ENCODE measurements around the gene POPDC2.
A peak's percentile ranks its signal among the peaks of the same experiment; 100 is the strongest.

The POPDC2 gene

GRCh38 chr3:119660474-119661440 lies at the start of gene POPDC2:
POPDC2 (minus strand) TSS chr3:119660589; CDS start chr3:119660423, 166 bp downstream.
- H3K4me3 ChIP-seq (ENCODE audit: low read depth, low read length), result no peak within 1 kb of the TSS
- no peak for TF ChIP-seq CTCF (IDR thresholded peaks at IDR 0.05; ENCODE audit: low read depth, low read length, missing control alignments)

GRCh38 chr3:119703820-119704531 lies 43.6 kb upstream of the POPDC2 start:
- DNase-seq (ENCODE audit: low read depth), result no peak
- no peak for TF ChIP-seq CTCF (IDR thresholded peaks at IDR 0.05; ENCODE audit: low read depth, low read length, missing control alignments)
- H3K4me3 ChIP-seq (ENCODE audit: low read depth, low read length), result no peak overlapping the region

More at GRCh38 chr3:119660474-119661440, at the start of gene POPDC2:
- no peak for DNase-seq (ENCODE audit: low read depth)

- DNase-seq (ENCODE audit: low read depth), result peak; percentile 62
- H3K4me3 ChIP-seq (ENCODE audit: low read depth, low read length), result peak within 1 kb of the TSS; percentile 52
- TF ChIP-seq CTCF (IDR thresholded peaks at IDR 0.05; ENCODE audit: low read depth, low read length, missing control alignments), result no peak
These were observed 42.4 kb upstream of the POPDC2 start, which contains the start of gene CFAP91 for GRCh38 chr3:119702530-119703527. CFAP91 (plus strand) TSS chr3:119703022; CDS start chr3:119703099, 77 bp downstream.

GRCh38 chr3:119700920-119701734 lies 40.7 kb upstream of the POPDC2 start:
- no peak for TF ChIP-seq CTCF (IDR thresholded peaks at IDR 0.05; ENCODE audit: low read depth, low read length, missing control alignments)
- H3K4me3 ChIP-seq (ENCODE audit: low read depth, low read length), result no peak overlapping the region
- no peak for DNase-seq (ENCODE audit: low read depth)

GRCh38 chr3:119700269-119700919 lies 40.0 kb upstream of the POPDC2 start:
- no peak overlapping the region for H3K4me3 ChIP-seq (ENCODE audit: low read depth, low read length)
- DNase-seq (ENCODE audit: low read depth), result peak; percentile 76
- TF ChIP-seq CTCF (IDR thresholded peaks at IDR 0.05; ENCODE audit: low read depth, low read length, missing control alignments), result no peak
